ENCODE data around the gene ZNF367.

Gene ZNF367

GRCh38 chr9:96450613-96451528 lies 32.7 kb upstream of the ZNF367 start:
- no peaks in the 10 kb centered on the region for H3K9me3 ChIP-seq (ENCODE audit: control insufficient read depth, low read length)
- H3K27me3 ChIP-seq (replicated peaks; ENCODE audit: control insufficient read depth, insufficient read depth, low read length), result no peaks in the 10 kb centered on the region
- H3K36me3 ChIP-seq (ENCODE audit: control insufficient read depth, insufficient read depth, low read length, severe bottlenecking), result no peaks in the 10 kb centered on the region
- peak; percentile 58 for DNase-seq (ENCODE audit: low read depth)
- peak overlapping the region; percentile 90 for H3K4me3 ChIP-seq (ENCODE audit: low read length)
- H3K9ac ChIP-seq (ENCODE audit: low read length), result peak overlapping the region; percentile 90
- H3K4me1 ChIP-seq (ENCODE audit: control insufficient read depth, insufficient read depth, low read length), result peaks cover 22% of the 10 kb centered on the region

- peak; percentile 99 for DNase-seq (ENCODE audit: low read depth)
Observed at GRCh38 chr9:96449845-96450612, 31.9 kb upstream of the ZNF367 start, which contains the start of gene HABP4. TSS of gene HABP4 (plus strand) at chr9:96450169. CDS start at chr9:96450280, 111 bp downstream.

GRCh38 chr9:96449523-96449844 lies 31.3 kb upstream of the ZNF367 start:
- peak overlapping the region; percentile 80 for H3K9ac ChIP-seq (ENCODE audit: low read length)
- peak overlapping the region; percentile 90 for H3K4me3 ChIP-seq (ENCODE audit: low read length)
- H3K9me3 ChIP-seq (ENCODE audit: control insufficient read depth, low read length), result no peaks in the 10 kb centered on the region
- H3K36me3 ChIP-seq (ENCODE audit: control insufficient read depth, insufficient read depth, low read length, severe bottlenecking), result no peaks in the 10 kb centered on the region
- peaks cover 22% of the 10 kb centered on the region for H3K4me1 ChIP-seq (ENCODE audit: control insufficient read depth, insufficient read depth, low read length)
- DNase-seq (ENCODE audit: low read depth), result no peak
- no peaks in the 10 kb centered on the region for H3K27me3 ChIP-seq (replicated peaks; ENCODE audit: control insufficient read depth, insufficient read depth, low read length)

More at GRCh38 chr9:96449845-96450612, 31.9 kb upstream of the ZNF367 start, which contains the start of gene HABP4:
- Histone ChIP-seq H3K27me3 (replicated peaks; ENCODE audit: control insufficient read depth, insufficient read depth, low read length) (no peaks in the 10 kb centered on the region), H3K36me3 (ENCODE audit: control insufficient read depth, insufficient read depth, low read length, severe bottlenecking) (no peaks in the 10 kb centered on the region), H3K9ac (ENCODE audit: low read length) (peak within 1 kb of the TSS; percentile 90), H3K9me3 (ENCODE audit: control insufficient read depth, low read length) (no peaks in the 10 kb centered on the region), H3K4me3 (ENCODE audit: low read length) (peak within 1 kb of the TSS; percentile 90), H3K4me1 (ENCODE audit: control insufficient read depth, insufficient read depth, low read length) (peaks cover 22% of the 10 kb centered on the region)

GRCh38 chr9:96448546-96449170 lies 30.5 kb upstream of the ZNF367 start:
- H3K9ac ChIP-seq (ENCODE audit: low read length), result no peak overlapping the region
- H3K27me3 ChIP-seq (replicated peaks; ENCODE audit: control insufficient read depth, insufficient read depth, low read length), result no peaks in the 10 kb centered on the region
- no peak overlapping the region for H3K4me3 ChIP-seq (ENCODE audit: low read length)
- no peaks in the 10 kb centered on the region for H3K36me3 ChIP-seq (ENCODE audit: control insufficient read depth, insufficient read depth, low read length, severe bottlenecking)
- peaks cover 19% of the 10 kb centered on the region for H3K4me1 ChIP-seq (ENCODE audit: control insufficient read depth, insufficient read depth, low read length)
- no peak for DNase-seq (ENCODE audit: low read depth)
- H3K9me3 ChIP-seq (ENCODE audit: control insufficient read depth, low read length), result no peaks in the 10 kb centered on the region

- no peaks in the 10 kb centered on the region for H3K9me3 ChIP-seq (ENCODE audit: control insufficient read depth, low read length)
- H3K36me3 ChIP-seq (ENCODE audit: control insufficient read depth, insufficient read depth, low read length, severe bottlenecking), result no peaks in the 10 kb centered on the region
- peaks cover 15% of the 10 kb centered on the region for H3K4me1 ChIP-seq (ENCODE audit: control insufficient read depth, insufficient read depth, low read length)
- DNase-seq (ENCODE audit: low read depth), result no peak
- no peak overlapping the region for H3K9ac ChIP-seq (ENCODE audit: low read length)
- H3K27me3 ChIP-seq (replicated peaks; ENCODE audit: control insufficient read depth, insufficient read depth, low read length), result no peaks in the 10 kb centered on the region
- no peak overlapping the region for H3K4me3 ChIP-seq (ENCODE audit: low read length)
Observed at GRCh38 chr9:96447406-96447805, 29.2 kb upstream of the ZNF367 start.

- Histone ChIP-seq H3K4me1 (ENCODE audit: control insufficient read depth, insufficient read depth, low read length) (no peaks in the 10 kb centered on the region), H3K27me3 (replicated peaks; ENCODE audit: control insufficient read depth, insufficient read depth, low read length) (no peaks in the 10 kb centered on the region), H3K36me3 (ENCODE audit: control insufficient read depth, insufficient read depth, low read length, severe bottlenecking) (no peaks in the 10 kb centered on the region), H3K9me3 (ENCODE audit: control insufficient read depth, low read length) (no peaks in the 10 kb centered on the region), H3K9ac (ENCODE audit: low read length) (no peak overlapping the region), H3K4me3 (ENCODE audit: low read length) (no peak overlapping the region)
- DNase-seq (ENCODE audit: low read depth), result peak; percentile 35
Observed at GRCh38 chr9:96442491-96442890, 24.3 kb upstream of the ZNF367 start.

GRCh38 chr9:96441798-96442445 lies 23.8 kb upstream of the ZNF367 start:
- DNase-seq (ENCODE audit: low read depth), result peak; percentile 31
- no peak overlapping the region for H3K4me3 ChIP-seq (ENCODE audit: low read length)
- no peak overlapping the region for H3K9ac ChIP-seq (ENCODE audit: low read length)
- H3K36me3 ChIP-seq (ENCODE audit: control insufficient read depth, insufficient read depth, low read length, severe bottlenecking), result no peaks in the 10 kb centered on the region
- no peaks in the 10 kb centered on the region for H3K4me1 ChIP-seq (ENCODE audit: control insufficient read depth, insufficient read depth, low read length)
- H3K9me3 ChIP-seq (ENCODE audit: control insufficient read depth, low read length), result no peaks in the 10 kb centered on the region
- no peaks in the 10 kb centered on the region for H3K27me3 ChIP-seq (replicated peaks; ENCODE audit: control insufficient read depth, insufficient read depth, low read length)

- Histone ChIP-seq H3K9me3 (ENCODE audit: control insufficient read depth, low read length) (no peaks in the 10 kb centered on the region), H3K4me1 (ENCODE audit: control insufficient read depth, insufficient read depth, low read length) (no peaks in the 10 kb centered on the region), H3K4me3 (ENCODE audit: low read length) (no peak overlapping the region), H3K36me3 (ENCODE audit: control insufficient read depth, insufficient read depth, low read length, severe bottlenecking) (no peaks in the 10 kb centered on the region), H3K27me3 (replicated peaks; ENCODE audit: control insufficient read depth, insufficient read depth, low read length) (no peaks in the 10 kb centered on the region), H3K9ac (ENCODE audit: low read length) (no peak overlapping the region)
- no peak for DNase-seq (ENCODE audit: low read depth)
Observed at GRCh38 chr9:96440671-96441199, 22.6 kb upstream of the ZNF367 start.

- DNase-seq (ENCODE audit: low read depth), result no peak
Observed at GRCh38 chr9:96437454-96437853, 19.3 kb upstream of the ZNF367 start.

GRCh38 chr9:96436456-96437126 lies 18.4 kb upstream of the ZNF367 start:
- H3K4me1 ChIP-seq (ENCODE audit: control insufficient read depth, insufficient read depth, low read length), result no peaks in the 10 kb centered on the region
- no peak overlapping the region for H3K4me3 ChIP-seq (ENCODE audit: low read length)
- H3K27me3 ChIP-seq (replicated peaks; ENCODE audit: control insufficient read depth, insufficient read depth, low read length), result no peaks in the 10 kb centered on the region
- DNase-seq (ENCODE audit: low read depth), result no peak
- H3K36me3 ChIP-seq (ENCODE audit: control insufficient read depth, insufficient read depth, low read length, severe bottlenecking), result no peaks in the 10 kb centered on the region
- peaks cover 7% of the 10 kb centered on the region for H3K9me3 ChIP-seq (ENCODE audit: control insufficient read depth, low read length)
- H3K9ac ChIP-seq (ENCODE audit: low read length), result no peak overlapping the region

More at GRCh38 chr9:96437454-96437853, 19.3 kb upstream of the ZNF367 start:
- Histone ChIP-seq H3K36me3 (ENCODE audit: control insufficient read depth, insufficient read depth, low read length, severe bottlenecking) (no peaks in the 10 kb centered on the region), H3K27me3 (replicated peaks; ENCODE audit: control insufficient read depth, insufficient read depth, low read length) (no peaks in the 10 kb centered on the region), H3K4me3 (ENCODE audit: low read length) (no peak overlapping the region), H3K9me3 (ENCODE audit: control insufficient read depth, low read length) (peaks cover 7% of the 10 kb centered on the region), H3K9ac (ENCODE audit: low read length) (no peak overlapping the region), H3K4me1 (ENCODE audit: control insufficient read depth, insufficient read depth, low read length) (no peaks in the 10 kb centered on the region)

Measured in adipocyte (in vitro differentiated cells).